Medulla oblongata (tissue), 1 donor: ENCODE measurements around the gene AIPL1.

Experiments used
- DNase-seq: peaks from one replicate; pipeline ENCODE4 v3.0.0-alpha.2; 2015; ENCODE audit errors: extremely low spot score

AIPL1 gene

DNA sequence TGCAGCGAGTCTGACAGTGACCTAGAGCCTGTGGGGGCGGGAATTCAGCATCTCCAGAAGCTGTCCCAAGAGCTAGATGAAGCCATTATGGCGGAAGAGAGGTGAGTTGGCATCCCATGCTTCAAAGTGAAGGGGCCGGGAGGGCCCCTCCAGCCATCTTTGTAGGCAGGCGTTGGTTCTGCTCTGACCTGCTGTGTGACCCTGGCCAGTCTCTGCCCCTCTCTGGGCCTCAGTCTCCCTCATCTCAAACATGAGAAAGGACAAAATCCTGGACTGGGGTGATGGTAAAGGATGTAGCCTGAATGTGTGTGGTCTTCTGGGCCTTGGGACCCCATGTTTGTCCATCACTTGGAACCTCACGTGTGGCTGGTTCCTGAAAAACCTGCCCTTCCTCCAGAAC lies 14.4 kb upstream of the AIPL1 start:
- DNase-seq: no peak

GRCh38 chr17:6448473-6448872 lies 13.6 kb upstream of the AIPL1 start:
- no peak for DNase-seq

- DNase-seq: no peak
Observed at GRCh38 chr17:6446516-6447100, 11.7 kb upstream of the AIPL1 start.

GRCh38 chr17:6444571-6445335 lies 9.8 kb upstream of the AIPL1 start:
- no peak for DNase-seq

- peak; percentile 95 for DNase-seq
Observed at GRCh38 chr17:6443692-6444570, 9.0 kb upstream of the AIPL1 start, which contains the start of gene PIMREG. PIMREG (plus strand) TSS chr17:6444455; CDS start chr17:6445111, 656 bp downstream.

DNA sequence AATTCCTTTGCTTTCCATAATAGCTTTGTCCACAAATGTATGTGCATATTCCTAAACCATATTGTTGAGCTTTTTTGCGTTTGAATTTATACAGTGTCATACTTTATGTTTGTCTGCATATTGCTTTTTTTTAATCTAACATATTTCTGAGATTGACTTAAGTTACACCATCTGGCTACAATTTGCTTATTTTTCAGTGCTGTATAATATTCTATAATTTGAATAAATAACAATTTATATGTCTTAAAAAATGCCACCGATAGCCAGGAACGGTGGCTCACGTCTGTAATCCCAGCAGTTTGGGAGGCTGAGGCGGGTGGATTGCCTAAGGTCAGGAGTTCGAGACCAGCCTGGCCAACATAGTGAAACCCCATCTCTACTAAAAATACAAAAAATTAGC lies 7.9 kb upstream of the AIPL1 start:
- DNase-seq: no peak

GRCh38 chr17:6439951-6440350 lies 5.0 kb upstream of the AIPL1 start:
- DNase-seq: no peak

DNA sequence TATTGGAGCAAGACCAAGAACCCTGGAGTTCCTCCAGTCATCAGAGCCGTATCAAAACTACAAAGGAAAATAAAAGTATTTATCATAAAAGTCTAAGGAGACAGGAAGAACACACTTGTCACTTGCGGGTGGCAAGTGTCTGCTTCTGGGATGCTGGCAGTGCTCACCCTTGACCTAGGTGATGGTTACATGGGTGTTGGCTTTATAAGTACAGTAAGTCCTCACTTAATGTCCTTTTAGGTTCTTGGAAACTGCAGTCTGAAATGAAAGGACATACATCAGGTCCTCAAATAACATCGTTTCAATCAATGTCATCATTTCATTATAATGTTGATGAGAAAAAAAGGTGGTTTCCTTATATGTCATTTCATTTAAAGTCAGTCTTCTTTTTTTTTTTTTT lies 3.0 kb upstream of the AIPL1 start:
- DNase-seq: no peak

DNA sequence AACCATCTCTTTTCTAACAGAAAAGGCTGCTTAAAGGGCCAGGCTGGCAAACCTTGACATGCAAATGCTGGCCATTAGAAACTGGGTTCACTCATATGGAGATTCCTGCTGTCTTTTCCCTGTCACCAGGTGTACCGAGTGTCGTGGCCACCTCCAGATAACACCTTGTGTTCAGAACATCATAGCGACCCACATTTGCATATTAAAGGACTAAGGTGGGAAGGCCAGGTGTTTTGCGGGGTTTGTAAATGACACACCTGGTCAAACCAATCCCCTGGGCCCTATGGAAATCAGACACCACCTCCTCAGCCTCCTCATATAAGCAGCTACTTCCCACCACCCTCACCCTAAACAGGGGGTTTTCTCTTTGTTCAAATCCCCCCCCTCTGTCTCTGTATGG lies 2.5 kb upstream of the AIPL1 start:
- DNase-seq: no peak

- peak; percentile 72 for DNase-seq
Observed at GRCh38 chr17:6435968-6436367, 1.0 kb upstream of the AIPL1 start.

- DNase-seq: no peak
Observed at GRCh38 chr17:6430769-6431168, 4.2 kb downstream of the AIPL1 start.

GRCh38 chr17:6429266-6429665 lies 5.7 kb downstream of the AIPL1 start:
- no peak for DNase-seq

DNA sequence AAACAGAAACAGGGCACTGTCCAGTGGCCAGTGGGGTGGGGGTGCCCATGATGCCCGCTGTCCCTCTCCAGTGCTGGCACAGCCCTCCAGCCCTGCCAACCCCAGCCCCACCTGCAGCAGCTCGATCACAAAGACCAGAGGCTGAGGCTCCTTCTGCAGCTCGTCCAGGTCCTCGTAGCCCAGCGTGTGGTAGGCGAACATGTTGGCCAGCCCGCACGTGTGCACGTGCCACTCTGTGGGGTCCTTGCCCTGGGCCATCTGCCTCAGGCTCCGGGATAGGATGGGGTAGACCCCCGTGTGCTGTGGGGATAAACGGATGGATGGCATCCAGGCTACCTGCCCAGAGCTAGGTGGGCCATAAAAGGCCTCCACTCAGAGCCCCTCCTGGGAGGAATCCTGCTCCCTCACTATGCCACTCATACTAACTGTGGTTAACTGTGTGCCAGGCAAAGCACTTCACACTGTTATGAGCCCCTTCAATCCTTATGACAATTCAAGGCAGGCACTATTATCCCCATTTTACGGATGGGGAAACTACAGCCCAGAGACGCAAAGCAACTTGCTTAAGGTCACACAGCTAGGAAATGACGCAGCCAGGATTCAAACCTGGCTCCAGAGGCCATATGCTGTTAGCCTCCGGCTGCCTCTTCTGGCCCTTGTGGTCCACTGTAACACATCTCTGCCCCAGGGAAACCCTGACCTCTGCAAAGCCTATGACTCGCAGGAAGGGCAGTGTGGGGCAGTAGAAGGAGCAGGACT lies 6.5 kb downstream of the AIPL1 start:
- no peak for DNase-seq

DNA sequence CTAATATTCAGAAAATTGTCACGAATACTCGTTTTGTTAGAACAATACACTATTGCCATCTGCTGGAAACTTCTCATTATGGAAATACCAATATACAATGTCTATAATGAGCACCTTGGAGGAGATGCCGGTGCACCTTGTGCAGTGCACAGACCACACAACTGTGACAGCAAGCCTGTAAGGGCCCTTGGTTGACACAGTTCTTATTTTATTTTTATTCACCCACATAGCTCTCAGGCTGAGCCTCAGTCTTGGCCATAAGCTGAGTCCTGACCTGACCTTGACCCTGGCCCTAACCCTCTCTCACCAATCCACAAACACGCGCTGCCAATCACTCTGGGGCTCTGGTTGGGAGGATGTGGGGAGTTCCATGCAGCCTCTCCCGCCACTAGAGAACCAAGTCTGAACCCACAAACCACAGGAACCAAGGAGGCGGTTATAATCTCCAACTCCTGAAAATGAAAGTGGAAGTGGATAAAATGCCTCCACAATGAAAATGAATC lies 7.6 kb downstream of the AIPL1 start:
- DNase-seq: peak; percentile 38

DNA sequence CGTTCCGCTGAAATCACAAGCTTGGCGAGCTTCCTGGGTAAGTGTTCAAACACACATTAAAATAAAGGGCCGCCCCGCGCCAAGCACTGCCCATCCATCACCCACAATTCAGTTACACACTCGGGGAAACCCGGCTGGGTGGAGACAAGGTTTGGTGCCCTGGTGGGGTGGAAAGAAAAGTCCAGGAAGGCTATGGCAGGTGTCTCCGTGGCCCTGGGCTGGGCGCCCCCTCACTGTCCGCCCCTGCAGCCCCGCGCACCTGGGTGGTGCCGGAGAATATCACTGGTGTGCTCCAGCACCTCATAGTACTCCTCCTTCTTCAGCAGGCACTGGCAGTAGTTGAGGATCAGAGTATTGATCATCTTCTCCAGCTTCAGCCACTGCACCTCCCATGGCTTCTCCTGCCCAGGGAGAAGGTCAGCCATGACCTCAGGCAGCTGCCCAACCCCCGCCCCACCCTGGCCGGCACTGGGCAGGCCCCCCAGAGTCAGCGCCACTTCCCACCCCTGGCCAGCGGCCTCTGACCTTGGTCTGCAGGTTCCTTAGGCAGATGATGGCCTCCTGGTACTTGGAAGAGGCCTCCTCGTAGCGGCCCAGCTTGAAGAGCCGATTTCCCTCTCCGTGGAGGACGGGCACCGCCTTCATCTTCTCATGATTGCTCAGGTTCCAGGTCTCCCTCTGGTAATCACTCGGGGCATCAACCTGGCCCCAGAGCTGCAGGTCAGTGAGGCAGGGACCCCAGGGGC lies 8.4 kb downstream of the AIPL1 start:
- DNase-seq: no peak

DNA sequence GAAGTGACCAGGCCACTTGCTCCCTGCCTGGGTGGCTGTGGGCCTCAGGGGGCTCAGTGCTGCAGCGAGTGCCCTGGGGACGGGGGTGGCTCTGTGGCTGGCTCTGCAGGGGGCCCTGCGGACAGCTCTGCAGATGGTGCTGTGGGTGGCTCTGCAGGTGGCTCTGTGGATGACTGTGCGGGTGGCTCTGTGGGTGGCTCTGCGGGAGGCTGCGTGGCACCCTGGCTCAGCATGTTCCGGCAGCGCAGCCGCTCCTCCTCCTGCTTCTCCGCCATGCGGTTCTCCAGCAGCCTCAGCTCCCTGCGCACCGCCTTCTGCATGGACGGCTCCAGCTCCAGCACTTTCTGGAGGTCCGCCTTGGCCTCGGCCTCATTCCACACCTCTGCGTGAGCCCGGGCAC lies 9.5 kb downstream of the AIPL1 start:
- no peak for DNase-seq

- no peak for DNase-seq
Observed at GRCh38 chr17:6423931-6424330, 11.0 kb downstream of the AIPL1 start.

- no peak for DNase-seq
Observed at GRCh38 chr17:6422654-6423241, 12.2 kb downstream of the AIPL1 start.

DNA sequence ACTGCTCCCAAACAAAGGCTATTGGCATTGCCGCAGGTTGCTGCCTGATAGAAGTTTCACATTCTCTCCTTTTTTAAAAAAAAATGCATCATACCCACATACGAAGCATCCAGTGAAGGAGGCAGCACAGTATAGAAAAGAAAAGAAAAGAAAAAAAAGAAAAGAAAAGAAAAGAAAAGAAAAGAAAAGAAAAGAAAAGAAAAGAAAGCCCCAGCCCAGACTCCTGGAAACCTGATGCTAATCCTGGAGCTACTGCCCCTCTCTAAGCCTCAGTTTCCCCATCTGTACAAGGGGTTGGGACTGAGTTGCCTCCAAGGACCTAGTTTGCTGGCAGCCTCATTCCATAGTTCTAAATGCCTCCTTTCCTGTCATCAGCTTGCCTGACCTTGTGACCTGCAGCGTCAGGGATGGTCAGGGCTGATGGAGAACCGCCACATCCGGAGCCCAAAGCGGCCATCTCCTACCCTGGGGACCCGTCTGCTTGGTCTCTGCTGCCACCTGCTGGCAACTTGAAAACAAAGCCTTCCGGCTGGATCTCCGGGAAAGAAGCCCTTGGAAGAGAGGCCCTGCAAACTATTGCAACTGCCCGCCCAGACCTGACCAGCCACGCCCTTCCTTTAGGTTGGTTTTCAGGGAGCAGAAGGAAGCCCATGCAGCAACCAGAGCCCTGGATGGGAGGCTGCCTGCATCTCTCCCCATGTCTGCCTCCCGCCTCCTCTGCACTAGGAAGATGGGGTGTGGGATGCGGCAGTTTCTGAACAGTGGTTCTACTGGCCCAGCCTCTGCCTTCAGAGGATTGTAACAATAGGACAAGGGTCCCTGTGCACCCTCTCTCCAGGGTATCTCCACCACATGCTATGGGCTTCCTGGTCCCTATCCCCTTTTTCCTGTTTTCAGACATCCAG lies 13.0 kb downstream of the AIPL1 start:
- peak; percentile 91 for DNase-seq
